ENCODE results near the gene NKX1-1. TPM values are rescaled to one million over a fixed set of nuclear protein-coding genes. Genes with fewer than 3 reads are reported as not detected.

The NKX1-1 gene
- total RNA-seq, 1 donor from 2014 or later: not detected

DNA sequence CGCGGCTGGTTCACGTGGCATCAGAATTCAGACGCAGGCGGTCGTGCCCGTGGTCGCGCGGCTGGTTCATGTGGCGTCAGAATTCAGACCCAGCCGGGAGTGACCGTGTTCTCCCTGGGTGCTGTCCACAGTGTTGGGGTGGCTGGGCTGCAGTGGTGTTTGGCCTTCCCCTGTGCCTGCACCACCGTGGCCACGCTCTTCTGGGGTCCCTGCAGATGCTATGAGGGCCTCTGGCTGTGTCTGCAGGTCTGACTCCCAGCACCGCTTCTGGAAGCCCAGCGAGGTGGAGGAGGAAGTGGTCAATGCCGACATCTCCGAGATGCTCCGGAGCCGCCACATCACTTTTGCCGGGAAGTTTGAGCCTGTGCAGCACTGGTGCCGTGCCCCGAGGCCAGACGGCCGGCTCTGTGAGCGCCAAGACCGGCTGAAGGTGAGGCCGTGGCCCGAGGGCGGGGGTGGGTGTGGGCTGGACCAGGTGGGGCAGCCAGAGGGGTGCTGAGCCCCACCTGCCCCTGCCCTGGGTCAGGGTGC, 26.4 kb downstream of the NKX1-1 start:
- Histone ChIP-seq H3K4me1 (peaks cover 11% of the 10 kb centered on the region), H2AFZ (replicated peaks) (no peak overlapping the region), H3F3A (ENCODE audit: low read depth) (peaks cover 11% of the 10 kb centered on the region), H3K79me2 (ENCODE audit: low read depth) (no peaks in the 10 kb centered on the region), H3K4me2 (no peak overlapping the region), H3K27me3 (no peaks in the 10 kb centered on the region), H3K4me3 (no peak overlapping the region), H4K20me1 (ENCODE audit: low read depth) (no peaks in the 10 kb centered on the region), H3K27ac (no peak overlapping the region), H3K9ac (no peak overlapping the region), H3K9me3 (ENCODE audit: low read depth) (no peaks in the 10 kb centered on the region), H3K36me3 (no peaks in the 10 kb centered on the region)
- Mint-ChIP-seq H3K36me3 (no peaks in the 10 kb centered on the region), H3K9me3 (no peaks in the 10 kb centered on the region), H3K27me3 (ENCODE audit: insufficient read depth, low read depth) (peaks cover 2% of the 10 kb centered on the region), H3K4me1 (peaks cover 8% of the 10 kb centered on the region), H3K4me3 (no peak overlapping the region), H3K27ac (no peak overlapping the region)
- TF ChIP-seq, protein P1, sequence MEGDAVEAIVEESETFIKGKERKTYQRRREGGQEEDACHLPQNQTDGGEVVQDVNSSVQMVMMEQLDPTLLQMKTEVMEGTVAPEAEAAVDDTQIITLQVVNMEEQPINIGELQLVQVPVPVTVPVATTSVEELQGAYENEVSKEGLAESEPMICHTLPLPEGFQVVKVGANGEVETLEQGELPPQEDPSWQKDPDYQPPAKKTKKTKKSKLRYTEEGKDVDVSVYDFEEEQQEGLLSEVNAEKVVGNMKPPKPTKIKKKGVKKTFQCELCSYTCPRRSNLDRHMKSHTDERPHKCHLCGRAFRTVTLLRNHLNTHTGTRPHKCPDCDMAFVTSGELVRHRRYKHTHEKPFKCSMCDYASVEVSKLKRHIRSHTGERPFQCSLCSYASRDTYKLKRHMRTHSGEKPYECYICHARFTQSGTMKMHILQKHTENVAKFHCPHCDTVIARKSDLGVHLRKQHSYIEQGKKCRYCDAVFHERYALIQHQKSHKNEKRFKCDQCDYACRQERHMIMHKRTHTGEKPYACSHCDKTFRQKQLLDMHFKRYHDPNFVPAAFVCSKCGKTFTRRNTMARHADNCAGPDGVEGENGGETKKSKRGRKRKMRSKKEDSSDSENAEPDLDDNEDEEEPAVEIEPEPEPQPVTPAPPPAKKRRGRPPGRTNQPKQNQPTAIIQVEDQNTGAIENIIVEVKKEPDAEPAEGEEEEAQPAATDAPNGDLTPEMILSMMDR (IDR thresholded peaks at IDR 0.05): no peak
- TF ChIP-seq EZH2 (IDR thresholded peaks at IDR 0.05): no peak
- no peak for TF ChIP-seq EZH2phosphoT487 (IDR thresholded peaks at IDR 0.05)
- DNase-seq (ENCODE audit: low spot score): no peak

DNA sequence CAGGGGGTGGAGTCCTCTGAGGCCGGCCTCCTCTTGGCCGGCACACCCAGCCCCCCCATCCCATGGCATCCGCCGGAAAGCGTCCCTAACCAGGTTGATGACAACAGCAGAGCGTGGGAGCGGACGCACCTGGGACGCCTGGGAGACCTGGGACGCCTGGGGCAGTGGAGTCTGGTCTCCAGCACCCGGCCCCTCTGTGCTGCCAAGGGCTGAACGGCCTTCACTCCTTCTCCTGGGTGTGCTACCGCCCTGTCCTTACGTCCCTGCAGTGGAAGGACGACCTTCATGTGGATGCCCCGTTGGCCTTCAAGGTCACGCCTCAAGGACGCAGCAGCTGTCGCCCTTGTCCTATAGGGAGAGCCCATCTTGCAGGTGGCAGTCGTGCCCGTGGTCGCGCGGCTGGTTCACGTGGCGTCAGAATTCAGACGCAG, 26.9 kb downstream of the NKX1-1 start:
- Histone ChIP-seq H3K36me3 (no peaks in the 10 kb centered on the region), H2AFZ (replicated peaks) (no peak overlapping the region), H3K27ac (no peak overlapping the region), H3K4me3 (no peak overlapping the region), H3K9me3 (ENCODE audit: low read depth) (no peaks in the 10 kb centered on the region), H3K4me1 (peaks cover 11% of the 10 kb centered on the region), H3K27me3 (no peaks in the 10 kb centered on the region), H3F3A (ENCODE audit: low read depth) (peaks cover 11% of the 10 kb centered on the region), H3K79me2 (ENCODE audit: low read depth) (no peaks in the 10 kb centered on the region), H3K4me2 (no peak overlapping the region), H3K9ac (no peak overlapping the region), H4K20me1 (ENCODE audit: low read depth) (no peaks in the 10 kb centered on the region)
- Mint-ChIP-seq H3K9me3 (no peaks in the 10 kb centered on the region), H3K27ac (no peak overlapping the region), H3K36me3 (no peaks in the 10 kb centered on the region), H3K4me3 (no peak overlapping the region), H3K27me3 (ENCODE audit: insufficient read depth, low read depth) (peaks cover 2% of the 10 kb centered on the region), H3K4me1 (peaks cover 8% of the 10 kb centered on the region)
- DNase-seq (ENCODE audit: low spot score): no peak
- TF ChIP-seq EZH2 (IDR thresholded peaks at IDR 0.05) (no peak), EZH2phosphoT487 (IDR thresholded peaks at IDR 0.05) (no peak)
- TF ChIP-seq, protein P1 (IDR thresholded peaks at IDR 0.05): no peak

DNA sequence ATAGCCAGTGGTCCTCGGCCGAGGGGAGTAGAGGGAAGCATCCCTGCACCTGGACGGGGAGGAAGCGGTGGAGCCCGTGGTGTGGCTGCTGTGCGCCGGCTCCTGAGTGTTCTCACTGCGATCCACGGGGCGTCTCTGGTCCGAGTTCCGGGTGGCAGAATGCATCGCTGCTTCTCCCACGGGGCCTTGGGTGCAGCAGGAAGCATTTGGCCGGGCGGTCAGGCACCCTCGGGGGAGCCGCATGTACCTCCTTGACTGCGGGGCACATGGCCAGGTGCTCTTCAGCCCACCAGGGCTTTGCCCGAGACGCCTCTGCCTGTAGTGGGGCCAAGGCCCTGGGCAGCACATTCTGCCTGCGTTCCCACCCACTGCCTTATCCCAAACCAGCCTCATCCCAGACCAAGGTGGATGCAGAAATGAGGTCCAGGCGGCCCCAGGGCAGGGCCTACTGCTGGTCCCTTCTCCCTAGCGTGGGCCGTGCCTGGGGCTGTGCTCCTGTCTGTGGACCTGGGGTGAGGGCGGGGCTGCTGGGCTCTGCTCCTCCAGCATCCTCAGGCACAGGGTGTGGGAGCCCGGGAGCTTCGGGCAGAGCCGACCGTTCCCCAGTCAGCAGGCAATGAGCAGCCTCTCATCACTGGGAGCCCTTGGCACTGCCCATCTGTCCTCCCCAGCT, 27.5 kb downstream of the NKX1-1 start:
- H3K36me3 ChIP-seq: no peaks in the 10 kb centered on the region
- no peak for DNase-seq (ENCODE audit: low spot score)

More for the DNA sequence above, 27.5 kb downstream of the NKX1-1 start:
- Mint-ChIP-seq H3K27ac (no peak overlapping the region), H3K4me1 (peaks cover 8% of the 10 kb centered on the region), H3K4me3 (no peak overlapping the region), H3K9me3 (no peaks in the 10 kb centered on the region), H3K27me3 (ENCODE audit: insufficient read depth, low read depth) (peaks cover 2% of the 10 kb centered on the region), H3K36me3 (peaks cover 3% of the 10 kb centered on the region)
- no peak overlapping the region for H3K4me3 ChIP-seq
- H3K27me3 ChIP-seq: no peaks in the 10 kb centered on the region
- H3K4me2 ChIP-seq: no peak overlapping the region
- H3K79me2 ChIP-seq (ENCODE audit: low read depth): no peaks in the 10 kb centered on the region
- peaks cover 11% of the 10 kb centered on the region for H3K4me1 ChIP-seq
- H3K9me3 ChIP-seq (ENCODE audit: low read depth): no peaks in the 10 kb centered on the region
- peaks cover 11% of the 10 kb centered on the region for H3F3A ChIP-seq (ENCODE audit: low read depth)
- H3K27ac ChIP-seq: no peak overlapping the region
- TF ChIP-seq EZH2phosphoT487 (IDR thresholded peaks at IDR 0.05) (no peak), EZH2 (IDR thresholded peaks at IDR 0.05) (no peak)
- TF ChIP-seq, protein P1 (IDR thresholded peaks at IDR 0.05): no peak
- H2AFZ ChIP-seq (replicated peaks): no peak overlapping the region
- H4K20me1 ChIP-seq (ENCODE audit: low read depth): no peaks in the 10 kb centered on the region
- no peak overlapping the region for H3K9ac ChIP-seq

Data from neural progenitor cell (in vitro differentiated cells).